GM23338 (cell line): ENCODE measurements around the gene RNF151. TPM values are rescaled to one million over a fixed set of nuclear protein-coding genes. Genes with fewer than 3 reads are reported as not detected.

Source experiments
- ATAC-seq: fragments of 200-7000 bp; cut with Tn5 transposase; 3 replicates; pipeline ENCODE4 v1.9.1; 2020
- DNase-seq: peaks from one replicate; pipeline ENCODE4 v3.0.0-alpha.2; 2015; ENCODE audit warnings: low spot score
- H2AFZ ChIP-seq: fragments of 200-600 bp; sonication (generic); 2 replicates; pipeline ENCODE4 v1.8.0; 2016; ENCODE audit warnings: antibody characterized with exemption, mild to moderate bottlenecking, moderate library complexity
- H3F3A ChIP-seq: fragments of 200-600 bp; sonication (generic); replicated peaks from 2 replicates; pipeline ENCODE4 v1.8.0; 2017; ENCODE audit warnings: antibody characterized with exemption, mixed run types, low read depth
- H3K27ac ChIP-seq: fragments of 200-600 bp; sonication (generic); 2 replicates; pipeline ENCODE4 v1.6.1; 2016; ENCODE audit warnings: low read depth
- H3K27me3 ChIP-seq: fragments of 200-600 bp; sonication (generic); 2 replicates; pipeline ENCODE4 v1.8.0; 2016; ENCODE audit warnings: mild to moderate bottlenecking, mixed run types, moderate library complexity; ENCODE audit not compliant: insufficient read depth
- H3K36me3 ChIP-seq: fragments of 200-600 bp; sonication (generic); 2 replicates; pipeline ENCODE4 v1.8.0; 2016; ENCODE audit warnings: mild to moderate bottlenecking; ENCODE audit not compliant: insufficient read depth
- H3K4me1 ChIP-seq: fragments of 200-600 bp; sonication (generic); 2 replicates; pipeline ENCODE4 v1.8.0; 2016; ENCODE audit warnings: mild to moderate bottlenecking, moderate library complexity; ENCODE audit not compliant: insufficient read depth
- H3K4me2 ChIP-seq: fragments of 200-600 bp; sonication (generic); 2 replicates; pipeline ENCODE4 v1.7.1; 2017; ENCODE audit warnings: mixed run types
- H3K4me3 ChIP-seq: fragments of 200-600 bp; sonication (generic); 2 replicates; pipeline ENCODE4 v1.6.1; 2016; ENCODE audit warnings: mixed run types
- H3K79me2 ChIP-seq: fragments of 200-600 bp; sonication (generic); replicated peaks from 2 replicates; pipeline ENCODE4 v1.8.0; 2017; ENCODE audit warnings: mild to moderate bottlenecking; ENCODE audit not compliant: insufficient read depth
- H3K9me2 ChIP-seq: fragments of 200-600 bp; sonication (generic); 2 replicates; pipeline ENCODE4 v1.8.0; 2017; ENCODE audit not compliant: insufficient read depth
- H4K20me1 ChIP-seq: fragments of 200-600 bp; sonication (generic); replicated peaks from 2 replicates; pipeline ENCODE4 v1.8.0; 2017; ENCODE audit warnings: mild to moderate bottlenecking; ENCODE audit not compliant: insufficient read depth
- H3K27ac Mint-ChIP-seq: 2 replicates; pipeline ENCODE4 v1.8.0; 2020; ENCODE audit warnings: inconsistent platforms, mild to moderate bottlenecking, moderate library complexity, mixed read lengths
- H3K27me3 Mint-ChIP-seq: 3 replicates; pipeline ENCODE4 v1.8.0; 2022; ENCODE audit warnings: low read depth, mild to moderate bottlenecking, moderate library complexity, mixed read lengths, inconsistent platforms; ENCODE audit not compliant: insufficient read depth, poor library complexity
- H3K36me3 Mint-ChIP-seq: 3 replicates; pipeline ENCODE4 v1.8.0; 2021; ENCODE audit warnings: low read depth, mild to moderate bottlenecking, inconsistent platforms, moderate library complexity, mixed read lengths
- H3K4me1 Mint-ChIP-seq: 3 replicates; pipeline ENCODE4 v1.8.0; 2020; ENCODE audit warnings: mild to moderate bottlenecking, inconsistent platforms, mixed read lengths
- H3K4me3 Mint-ChIP-seq: 3 replicates; pipeline ENCODE4 v1.8.0; 2021; ENCODE audit warnings: moderate library complexity, mild to moderate bottlenecking, inconsistent platforms, mixed read lengths
- H3K9me3 Mint-ChIP-seq: 3 replicates; pipeline ENCODE4 v1.8.0; 2020; ENCODE audit warnings: moderate library complexity, mild to moderate bottlenecking, inconsistent platforms, mixed read lengths
- CREB1 ChIP-seq: fragments of 250-450 bp; sonication (Bioruptor Pico); IDR thresholded peaks from 2 replicates; pipeline ENCODE4 v1.5.0; 2020; ENCODE audit warnings: low read depth, mild to moderate bottlenecking, moderate library complexity
- EZH2 ChIP-seq: fragments of 200-600 bp; sonication (generic); IDR thresholded peaks from one replicate; pipeline ENCODE4 v1.8.0; 2017; ENCODE audit warnings: antibody characterized with exemption, mild to moderate bottlenecking, low read depth; ENCODE audit not compliant: unreplicated experiment
- JUNB ChIP-seq: IDR thresholded peaks from one replicate; pipeline ENCODE4 v1.6.1; 2016; ENCODE audit warnings: antibody characterized with exemption; ENCODE audit not compliant: unreplicated experiment
- NANOG ChIP-seq: IDR thresholded peaks from 2 replicates; pipeline ENCODE4 v1.6.1; 2016; ENCODE audit warnings: antibody characterized with exemption, borderline replicate concordance
- POLR2AphosphoS5 ChIP-seq: IDR thresholded peaks from 2 replicates; pipeline ENCODE4 v1.6.1; 2016; ENCODE audit warnings: antibody characterized with exemption, low read depth
- ZNF114 ChIP-seq: fragments of 250-450 bp; sonication (Bioruptor Pico); IDR thresholded peaks from 2 replicates; pipeline ENCODE4 v1.5.0; 2020; ENCODE audit warnings: mild to moderate bottlenecking, moderate library complexity
- polyA plus RNA-seq: library from polyadenylated mRNA; unstranded; fragments of >200 nt; fragmentation: Nextera tagmentation; extraction: Ambion mirVana; gene quantifications from 2 replicates; pipeline ENCODE4 v1.2.1, GENCODE V29; 2016
- total RNA-seq: library from RNA; depleted of rRNA; stranded (reverse); fragments of >200 nt; shearing (Covaris generic); gene quantifications from 2 replicates; pipeline ENCODE4 v1.2.3, GENCODE V29; 2014
- TF ChIP-seq, protein P1 (sequence below): fragments of 250-450 bp; sonication (Bioruptor Pico); IDR thresholded peaks from 2 replicates; pipeline ENCODE4 v1.5.0; 2020; ENCODE audit warnings: mild to moderate bottlenecking, moderate library complexity
- TF ChIP-seq, protein P2 (sequence below): IDR thresholded peaks from 2 replicates; pipeline ENCODE4 v1.6.1; 2016; ENCODE audit warnings: antibody characterized with exemption
- TF ChIP-seq, protein P3 (sequence below): IDR thresholded peaks from one replicate; pipeline ENCODE4 v1.6.1; 2018; ENCODE audit warnings: antibody characterized with exemption; ENCODE audit not compliant: unreplicated experiment

Gene RNF151
- total and polyA plus RNA-seq, 2 experiments from 2014 or later: not detected

DNA sequence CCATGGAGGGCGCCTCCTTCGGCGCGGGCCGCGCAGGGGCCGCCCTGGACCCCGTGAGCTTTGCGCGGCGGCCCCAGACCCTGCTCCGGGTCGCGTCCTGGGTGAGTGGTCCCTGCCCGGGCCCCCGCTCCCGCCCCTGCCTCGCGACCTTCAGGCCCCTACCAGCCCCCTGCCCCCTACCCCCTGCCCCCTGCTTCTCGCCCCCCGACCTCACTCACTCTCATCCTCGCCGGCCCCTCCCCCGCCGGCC lies 23.4 kb downstream of the RNF151 start:
- Mint-ChIP-seq H3K4me1 (peaks cover 15% of the 10 kb centered on the region), H3K27me3 (peaks cover 43% of the 10 kb centered on the region), H3K4me3 (no peak overlapping the region; the same call in 1 of the 3 replicates), H3K27ac (no peak overlapping the region), H3K9me3 (no peaks in the 10 kb centered on the region), H3K36me3 (peaks cover 15% of the 10 kb centered on the region)
- TF ChIP-seq NANOG (no peak), ZNF114 (no peak)
- no peak for DNase-seq
- peaks cover 22% of the 10 kb centered on the region for H3F3A ChIP-seq
- no peaks in the 10 kb centered on the region; the same call in 1 of the 2 replicates for H4K20me1 ChIP-seq
- H3K4me2 ChIP-seq: no peak overlapping the region
- peaks cover 33% of the 10 kb centered on the region for H3K27me3 ChIP-seq
- H2AFZ ChIP-seq: no peak overlapping the region
- H3K4me3 ChIP-seq: peak overlapping the region; percentile 86
- H3K4me1 ChIP-seq: peaks cover 11% of the 10 kb centered on the region; the same call in 1 of the 2 replicates
- H3K9me2 ChIP-seq: no peaks in the 10 kb centered on the region
- peak; percentile 2; the same call in 2 of the 3 replicates for ATAC-seq
- H3K27ac ChIP-seq: no peak overlapping the region
- peaks cover 9% of the 10 kb centered on the region for H3K79me2 ChIP-seq
- H3K36me3 ChIP-seq: no peaks in the 10 kb centered on the region

DNA sequence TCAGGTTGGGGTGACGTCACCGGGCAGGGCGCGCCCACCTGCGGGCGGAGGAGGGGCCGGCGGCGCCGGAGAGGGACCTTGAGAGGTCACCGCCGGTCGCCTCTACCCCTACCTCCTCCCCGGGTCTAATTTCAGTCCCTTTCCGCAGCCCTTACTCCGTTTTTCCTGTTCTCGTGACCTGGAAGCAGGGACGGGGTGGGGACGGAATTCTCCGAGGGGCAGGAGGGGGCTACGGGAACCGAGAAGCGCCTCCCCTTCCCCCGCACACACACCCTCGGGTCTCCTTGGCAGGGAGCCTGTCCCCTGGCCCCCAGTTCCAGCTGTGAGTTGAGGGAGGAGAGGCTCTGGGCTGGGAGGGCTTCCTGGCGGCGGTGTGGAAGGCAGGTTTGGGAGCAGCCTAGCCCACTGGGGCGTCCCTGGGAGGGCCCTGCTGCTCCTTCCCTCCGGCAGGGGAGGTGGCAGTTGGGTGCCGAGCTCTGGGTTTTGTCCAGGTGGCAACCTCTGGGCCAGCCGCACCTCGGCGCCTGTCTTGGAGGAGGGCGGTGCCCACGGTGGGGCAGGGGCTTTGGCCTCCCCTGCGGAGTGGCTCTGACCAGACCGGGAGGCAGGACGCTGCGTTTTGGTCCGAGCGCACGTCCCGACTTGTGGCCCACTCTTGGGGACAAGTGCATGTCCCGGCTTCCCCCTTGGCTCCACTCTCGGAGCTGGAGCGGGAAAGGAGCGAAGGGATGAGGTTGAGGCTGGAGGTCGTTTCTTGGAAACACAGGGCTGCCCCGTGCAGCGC lies 23.9 kb downstream of the RNF151 start:
- H3K4me3 Mint-ChIP-seq: peak overlapping the region; percentile 74
- H3K27me3 ChIP-seq: peaks cover 33% of the 10 kb centered on the region
- H3K4me2 ChIP-seq: peak overlapping the region; percentile 97
- no peaks in the 10 kb centered on the region for H3K36me3 ChIP-seq
- no peaks in the 10 kb centered on the region; the same call in 1 of the 2 replicates for H4K20me1 ChIP-seq
- DNase-seq (peak; percentile 89), ATAC-seq (peak; percentile 15)
- TF ChIP-seq EZH2 (peak; percentile 40), POLR2AphosphoS5 (0 out of 2 replicates have a peak, but pooled peaks have one; percentile 38), JUNB (no peak), CREB1 (CRISPR knock-in tag) (peak; percentile 94)
- TF ChIP-seq, protein P1, sequence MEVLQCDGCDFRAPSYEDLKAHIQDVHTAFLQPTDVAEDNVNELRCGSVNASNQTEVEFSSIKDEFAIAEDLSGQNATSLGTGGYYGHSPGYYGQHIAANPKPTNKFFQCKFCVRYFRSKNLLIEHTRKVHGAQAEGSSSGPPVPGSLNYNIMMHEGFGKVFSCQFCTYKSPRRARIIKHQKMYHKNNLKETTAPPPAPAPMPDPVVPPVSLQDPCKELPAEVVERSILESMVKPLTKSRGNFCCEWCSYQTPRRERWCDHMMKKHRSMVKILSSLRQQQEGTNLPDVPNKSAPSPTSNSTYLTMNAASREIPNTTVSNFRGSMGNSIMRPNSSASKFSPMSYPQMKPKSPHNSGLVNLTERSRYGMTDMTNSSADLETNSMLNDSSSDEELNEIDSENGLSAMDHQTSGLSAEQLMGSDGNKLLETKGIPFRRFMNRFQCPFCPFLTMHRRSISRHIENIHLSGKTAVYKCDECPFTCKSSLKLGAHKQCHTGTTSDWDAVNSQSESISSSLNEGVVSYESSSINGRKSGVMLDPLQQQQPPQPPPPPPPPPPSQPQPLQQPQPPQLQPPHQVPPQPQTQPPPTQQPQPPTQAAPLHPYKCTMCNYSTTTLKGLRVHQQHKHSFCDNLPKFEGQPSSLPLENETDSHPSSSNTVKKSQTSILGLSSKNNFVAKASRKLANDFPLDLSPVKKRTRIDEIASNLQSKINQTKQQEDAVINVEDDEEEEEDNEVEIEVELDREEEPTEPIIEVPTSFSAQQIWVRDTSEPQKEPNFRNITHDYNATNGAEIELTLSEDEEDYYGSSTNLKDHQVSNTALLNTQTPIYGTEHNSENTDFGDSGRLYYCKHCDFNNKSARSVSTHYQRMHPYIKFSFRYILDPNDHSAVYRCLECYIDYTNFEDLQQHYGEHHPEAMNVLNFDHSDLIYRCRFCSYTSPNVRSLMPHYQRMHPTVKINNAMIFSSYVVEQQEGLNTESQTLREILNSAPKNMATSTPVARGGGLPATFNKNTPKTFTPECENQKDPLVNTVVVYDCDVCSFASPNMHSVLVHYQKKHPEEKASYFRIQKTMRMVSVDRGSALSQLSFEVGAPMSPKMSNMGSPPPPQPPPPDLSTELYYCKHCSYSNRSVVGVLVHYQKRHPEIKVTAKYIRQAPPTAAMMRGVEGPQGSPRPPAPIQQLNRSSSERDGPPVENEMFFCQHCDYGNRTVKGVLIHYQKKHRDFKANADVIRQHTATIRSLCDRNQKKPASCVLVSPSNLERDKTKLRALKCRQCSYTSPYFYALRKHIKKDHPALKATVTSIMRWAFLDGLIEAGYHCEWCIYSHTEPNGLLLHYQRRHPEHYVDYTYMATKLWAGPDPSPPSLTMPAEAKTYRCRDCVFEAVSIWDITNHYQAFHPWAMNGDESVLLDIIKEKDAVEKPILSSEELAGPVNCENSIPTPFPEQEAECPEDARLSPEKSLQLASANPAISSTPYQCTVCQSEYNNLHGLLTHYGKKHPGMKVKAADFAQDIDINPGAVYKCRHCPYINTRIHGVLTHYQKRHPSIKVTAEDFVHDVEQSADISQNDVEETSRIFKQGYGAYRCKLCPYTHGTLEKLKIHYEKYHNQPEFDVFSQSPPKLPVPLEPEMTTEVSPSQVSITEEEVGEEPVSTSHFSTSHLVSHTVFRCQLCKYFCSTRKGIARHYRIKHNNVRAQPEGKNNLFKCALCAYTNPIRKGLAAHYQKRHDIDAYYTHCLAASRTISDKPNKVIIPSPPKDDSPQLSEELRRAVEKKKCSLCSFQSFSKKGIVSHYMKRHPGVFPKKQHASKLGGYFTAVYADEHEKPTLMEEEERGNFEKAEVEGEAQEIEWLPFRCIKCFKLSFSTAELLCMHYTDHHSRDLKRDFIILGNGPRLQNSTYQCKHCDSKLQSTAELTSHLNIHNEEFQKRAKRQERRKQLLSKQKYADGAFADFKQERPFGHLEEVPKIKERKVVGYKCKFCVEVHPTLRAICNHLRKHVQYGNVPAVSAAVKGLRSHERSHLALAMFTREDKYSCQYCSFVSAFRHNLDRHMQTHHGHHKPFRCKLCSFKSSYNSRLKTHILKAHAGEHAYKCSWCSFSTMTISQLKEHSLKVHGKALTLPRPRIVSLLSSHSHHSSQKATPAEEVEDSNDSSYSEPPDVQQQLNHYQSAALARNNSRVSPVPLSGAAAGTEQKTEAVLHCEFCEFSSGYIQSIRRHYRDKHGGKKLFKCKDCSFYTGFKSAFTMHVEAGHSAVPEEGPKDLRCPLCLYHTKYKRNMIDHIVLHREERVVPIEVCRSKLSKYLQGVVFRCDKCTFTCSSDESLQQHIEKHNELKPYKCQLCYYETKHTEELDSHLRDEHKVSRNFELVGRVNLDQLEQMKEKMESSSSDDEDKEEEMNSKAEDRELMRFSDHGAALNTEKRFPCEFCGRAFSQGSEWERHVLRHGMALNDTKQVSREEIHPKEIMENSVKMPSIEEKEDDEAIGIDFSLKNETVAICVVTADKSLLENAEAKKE (CRISPR knock-in tag): no peak
- TF ChIP-seq, protein P2, sequence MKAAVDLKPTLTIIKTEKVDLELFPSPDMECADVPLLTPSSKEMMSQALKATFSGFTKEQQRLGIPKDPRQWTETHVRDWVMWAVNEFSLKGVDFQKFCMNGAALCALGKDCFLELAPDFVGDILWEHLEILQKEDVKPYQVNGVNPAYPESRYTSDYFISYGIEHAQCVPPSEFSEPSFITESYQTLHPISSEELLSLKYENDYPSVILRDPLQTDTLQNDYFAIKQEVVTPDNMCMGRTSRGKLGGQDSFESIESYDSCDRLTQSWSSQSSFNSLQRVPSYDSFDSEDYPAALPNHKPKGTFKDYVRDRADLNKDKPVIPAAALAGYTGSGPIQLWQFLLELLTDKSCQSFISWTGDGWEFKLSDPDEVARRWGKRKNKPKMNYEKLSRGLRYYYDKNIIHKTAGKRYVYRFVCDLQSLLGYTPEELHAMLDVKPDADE: no peak
- TF ChIP-seq, protein P3, sequence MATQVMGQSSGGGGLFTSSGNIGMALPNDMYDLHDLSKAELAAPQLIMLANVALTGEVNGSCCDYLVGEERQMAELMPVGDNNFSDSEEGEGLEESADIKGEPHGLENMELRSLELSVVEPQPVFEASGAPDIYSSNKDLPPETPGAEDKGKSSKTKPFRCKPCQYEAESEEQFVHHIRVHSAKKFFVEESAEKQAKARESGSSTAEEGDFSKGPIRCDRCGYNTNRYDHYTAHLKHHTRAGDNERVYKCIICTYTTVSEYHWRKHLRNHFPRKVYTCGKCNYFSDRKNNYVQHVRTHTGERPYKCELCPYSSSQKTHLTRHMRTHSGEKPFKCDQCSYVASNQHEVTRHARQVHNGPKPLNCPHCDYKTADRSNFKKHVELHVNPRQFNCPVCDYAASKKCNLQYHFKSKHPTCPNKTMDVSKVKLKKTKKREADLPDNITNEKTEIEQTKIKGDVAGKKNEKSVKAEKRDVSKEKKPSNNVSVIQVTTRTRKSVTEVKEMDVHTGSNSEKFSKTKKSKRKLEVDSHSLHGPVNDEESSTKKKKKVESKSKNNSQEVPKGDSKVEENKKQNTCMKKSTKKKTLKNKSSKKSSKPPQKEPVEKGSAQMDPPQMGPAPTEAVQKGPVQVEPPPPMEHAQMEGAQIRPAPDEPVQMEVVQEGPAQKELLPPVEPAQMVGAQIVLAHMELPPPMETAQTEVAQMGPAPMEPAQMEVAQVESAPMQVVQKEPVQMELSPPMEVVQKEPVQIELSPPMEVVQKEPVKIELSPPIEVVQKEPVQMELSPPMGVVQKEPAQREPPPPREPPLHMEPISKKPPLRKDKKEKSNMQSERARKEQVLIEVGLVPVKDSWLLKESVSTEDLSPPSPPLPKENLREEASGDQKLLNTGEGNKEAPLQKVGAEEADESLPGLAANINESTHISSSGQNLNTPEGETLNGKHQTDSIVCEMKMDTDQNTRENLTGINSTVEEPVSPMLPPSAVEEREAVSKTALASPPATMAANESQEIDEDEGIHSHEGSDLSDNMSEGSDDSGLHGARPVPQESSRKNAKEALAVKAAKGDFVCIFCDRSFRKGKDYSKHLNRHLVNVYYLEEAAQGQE: no peak
- no peaks in the 10 kb centered on the region for H3K9me2 ChIP-seq
- H3K4me1 ChIP-seq: peaks cover 7% of the 10 kb centered on the region; the same call in 1 of the 2 replicates
- no peak overlapping the region for H3K27ac Mint-ChIP-seq
- no peak overlapping the region for H3K27ac ChIP-seq
- peak overlapping the region; percentile 86 for H3K4me3 ChIP-seq
- H3K4me1 Mint-ChIP-seq: peaks cover 15% of the 10 kb centered on the region
- peaks cover 16% of the 10 kb centered on the region for H3K36me3 Mint-ChIP-seq
- H3F3A ChIP-seq: peaks cover 20% of the 10 kb centered on the region
- H3K27me3 Mint-ChIP-seq: peaks cover 42% of the 10 kb centered on the region
- H3K9me3 Mint-ChIP-seq: no peaks in the 10 kb centered on the region
- H2AFZ ChIP-seq: peak overlapping the region; percentile 89
- H3K79me2 ChIP-seq: peaks cover 4% of the 10 kb centered on the region
